ENCODE measurements around the gene HUWE1. TPM values are rescaled to one million over a fixed set of nuclear protein-coding genes. Genes with fewer than 3 reads are reported as not detected.

HUWE1 gene
- total RNA-seq, 1 donor from 2014 or later: 225 TPM

- Histone ChIP-seq H3K4me2 (ENCODE audit: low read length) (no peak overlapping the region), H3K79me2 (ENCODE audit: insufficient read depth, low read length) (no peaks in the 10 kb centered on the region), H3K27ac (ENCODE audit: low read depth, low read length) (no peak overlapping the region), H3K27me3 (ENCODE audit: insufficient read depth, low read length) (no peaks in the 10 kb centered on the region), H3K4me3 (ENCODE audit: insufficient read depth, low read depth, low read length) (no peak overlapping the region), H3K36me3 (ENCODE audit: insufficient read depth, low read length) (peaks cover 46% of the 10 kb centered on the region), H3K9me3 (ENCODE audit: insufficient read depth, low read depth, low read length) (no peaks in the 10 kb centered on the region), H4K20me1 (ENCODE audit: insufficient read depth, low read length) (peaks cover 8% of the 10 kb centered on the region), H3K4me1 (ENCODE audit: insufficient read depth, low read length) (no peaks in the 10 kb centered on the region), H2AFZ (ENCODE audit: low read depth, low read length) (no peak overlapping the region), H3K9ac (ENCODE audit: low read length) (no peak overlapping the region)
- no peak for DNase-seq (ENCODE audit: low read depth)
- no peak overlapping the region for H3K27ac Mint-ChIP-seq (ENCODE audit: unreplicated experiment)
- TF ChIP-seq CTCF (IDR thresholded peaks at IDR 0.05; ENCODE audit: insufficient read depth, low read depth, low read length) (no peak), EZH2 (IDR thresholded peaks at IDR 0.05; ENCODE audit: insufficient read depth, low read length) (no peak)
- H3K4me1 Mint-ChIP-seq (ENCODE audit: low read depth, unreplicated experiment): peaks cover 2% of the 10 kb centered on the region
- no peak overlapping the region for H3K4me3 Mint-ChIP-seq (ENCODE audit: unreplicated experiment)
- H3K27me3 Mint-ChIP-seq (ENCODE audit: low read depth, unreplicated experiment): no peaks in the 10 kb centered on the region
- H3K9me3 Mint-ChIP-seq (ENCODE audit: unreplicated experiment): no peaks in the 10 kb centered on the region
- no peak for FAIRE-seq
- H3K36me3 Mint-ChIP-seq (ENCODE audit: low read depth, unreplicated experiment): peaks cover 4% of the 10 kb centered on the region
Observed at GRCh38 chrX:53571494-53571893, 115.0 kb downstream of the HUWE1 start.

- no peak overlapping the region for H3K4me3 ChIP-seq (ENCODE audit: insufficient read depth, low read depth, low read length)
- H2AFZ ChIP-seq (ENCODE audit: low read depth, low read length): no peak overlapping the region
- no peaks in the 10 kb centered on the region for H3K4me1 Mint-ChIP-seq (ENCODE audit: low read depth, unreplicated experiment)
- H3K27me3 Mint-ChIP-seq (ENCODE audit: low read depth, unreplicated experiment): no peaks in the 10 kb centered on the region
- H3K79me2 ChIP-seq (ENCODE audit: insufficient read depth, low read length): no peaks in the 10 kb centered on the region
- no peak for DNase-seq (ENCODE audit: low read depth)
- no peaks in the 10 kb centered on the region for H3K27me3 ChIP-seq (ENCODE audit: insufficient read depth, low read length)
- no peak overlapping the region for H3K27ac ChIP-seq (ENCODE audit: low read depth, low read length)
- H3K27ac Mint-ChIP-seq (ENCODE audit: unreplicated experiment): peak overlapping the region; percentile 18
- H3K9ac ChIP-seq (ENCODE audit: low read length): no peak overlapping the region
- H3K4me3 Mint-ChIP-seq (ENCODE audit: unreplicated experiment): no peak overlapping the region
- no peak for TF ChIP-seq CTCF (IDR thresholded peaks at IDR 0.05; ENCODE audit: insufficient read depth, low read depth, low read length)
- TF ChIP-seq EZH2 (IDR thresholded peaks at IDR 0.05; ENCODE audit: insufficient read depth, low read length): no peak
- no peak for FAIRE-seq
- peaks cover 62% of the 10 kb centered on the region for H3K36me3 ChIP-seq (ENCODE audit: insufficient read depth, low read length)
- H3K9me3 Mint-ChIP-seq (ENCODE audit: unreplicated experiment): no peaks in the 10 kb centered on the region
- peaks cover 16% of the 10 kb centered on the region for H4K20me1 ChIP-seq (ENCODE audit: insufficient read depth, low read length)
- H3K4me2 ChIP-seq (ENCODE audit: low read length): no peak overlapping the region
- H3K9me3 ChIP-seq (ENCODE audit: insufficient read depth, low read depth, low read length): no peaks in the 10 kb centered on the region
- no peaks in the 10 kb centered on the region for H3K4me1 ChIP-seq (ENCODE audit: insufficient read depth, low read length)
- H3K36me3 Mint-ChIP-seq (ENCODE audit: low read depth, unreplicated experiment): peaks cover 27% of the 10 kb centered on the region
Observed at GRCh38 chrX:53563324-53563723, 123.2 kb downstream of the HUWE1 start.

- no peak for FAIRE-seq
- peaks cover 22% of the 10 kb centered on the region for H4K20me1 ChIP-seq (ENCODE audit: insufficient read depth, low read length)
- H3K9me3 ChIP-seq (ENCODE audit: insufficient read depth, low read depth, low read length): no peaks in the 10 kb centered on the region
- no peak overlapping the region for H3K9ac ChIP-seq (ENCODE audit: low read length)
- H3K27ac ChIP-seq (ENCODE audit: low read depth, low read length): no peak overlapping the region
- no peak overlapping the region for H3K4me3 Mint-ChIP-seq (ENCODE audit: unreplicated experiment)
- peaks cover 28% of the 10 kb centered on the region for H3K36me3 Mint-ChIP-seq (ENCODE audit: low read depth, unreplicated experiment)
- H3K79me2 ChIP-seq (ENCODE audit: insufficient read depth, low read length): no peaks in the 10 kb centered on the region
- DNase-seq (ENCODE audit: low read depth): no peak
- no peaks in the 10 kb centered on the region for H3K27me3 Mint-ChIP-seq (ENCODE audit: low read depth, unreplicated experiment)
- peaks cover 73% of the 10 kb centered on the region for H3K36me3 ChIP-seq (ENCODE audit: insufficient read depth, low read length)
- H3K4me2 ChIP-seq (ENCODE audit: low read length): no peak overlapping the region
- H2AFZ ChIP-seq (ENCODE audit: low read depth, low read length): no peak overlapping the region
- no peak overlapping the region for H3K4me3 ChIP-seq (ENCODE audit: insufficient read depth, low read depth, low read length)
- no peak overlapping the region for H3K27ac Mint-ChIP-seq (ENCODE audit: unreplicated experiment)
- H3K9me3 Mint-ChIP-seq (ENCODE audit: unreplicated experiment): no peaks in the 10 kb centered on the region
- TF ChIP-seq EZH2 (IDR thresholded peaks at IDR 0.05; ENCODE audit: insufficient read depth, low read length) (no peak), CTCF (IDR thresholded peaks at IDR 0.05; ENCODE audit: insufficient read depth, low read depth, low read length) (no peak)
- H3K4me1 ChIP-seq (ENCODE audit: insufficient read depth, low read length): no peaks in the 10 kb centered on the region
- H3K27me3 ChIP-seq (ENCODE audit: insufficient read depth, low read length): no peaks in the 10 kb centered on the region
- peaks cover 1% of the 10 kb centered on the region for H3K4me1 Mint-ChIP-seq (ENCODE audit: low read depth, unreplicated experiment)
Observed at GRCh38 chrX:53561912-53562311, 124.6 kb downstream of the HUWE1 start.
